Midbrain (tissue), 1 donor: Measurements from ENCODE around the gene EPN1.
"Not testable (repeated sequence)": the region's sequence is repeated elsewhere in the genome, so short reads cannot be mapped to it uniquely, and the experiment has no call there.

ENCODE experiments used
- DNase-seq: peaks from one replicate; lab custom pipeline; 2025; lab: John Stamatoyannopoulos, UW

EPN1 gene

GRCh38 chr19:55693336-55693974, 18.4 kb downstream of the EPN1 start:
- no peak for DNase-seq

- no peak for DNase-seq
These were observed 19.2 kb downstream of the EPN1 start for GRCh38 chr19:55694241-55694655.

GRCh38 chr19:55694656-55695491, 19.8 kb downstream of the EPN1 start:
- DNase-seq: no peak

GRCh38 chr19:55695511-55696290, 20.7 kb downstream of the EPN1 start:
- no peak for DNase-seq

- no peak for DNase-seq
These were observed 21.5 kb downstream of the EPN1 start for GRCh38 chr19:55696301-55697068.

GRCh38 chr19:55697069-55697440, 22.0 kb downstream of the EPN1 start:
- no peak for DNase-seq

GRCh38 chr19:55697698-55698097, 22.7 kb downstream of the EPN1 start:
- no peak for DNase-seq

- DNase-seq: no peak
These were observed 23.2 kb downstream of the EPN1 start for GRCh38 chr19:55698256-55698655.

- no peak for DNase-seq
These were observed 24.2 kb downstream of the EPN1 start for GRCh38 chr19:55699221-55699620.

GRCh38 chr19:55700813-55701212, 25.8 kb downstream of the EPN1 start:
- DNase-seq: no peak

- no peak for DNase-seq
These were observed 27.2 kb downstream of the EPN1 start for GRCh38 chr19:55702131-55702627.

- DNase-seq: peak; percentile 31
These were observed 28.8 kb downstream of the EPN1 start for GRCh38 chr19:55703790-55704215.

- no peak for DNase-seq
These were observed 29.6 kb downstream of the EPN1 start for GRCh38 chr19:55704494-55705245.

GRCh38 chr19:55705972-55706371, 30.9 kb downstream of the EPN1 start:
- no peak for DNase-seq

GRCh38 chr19:55711719-55712118, 36.7 kb downstream of the EPN1 start:
- DNase-seq: no peak

GRCh38 chr19:55712804-55713631, 38.0 kb downstream of the EPN1 start:
- DNase-seq: no peak

- no peak for DNase-seq
These were observed 41.5 kb downstream of the EPN1 start for GRCh38 chr19:55716531-55716930.

- DNase-seq: no peak
These were observed 42.2 kb downstream of the EPN1 start for GRCh38 chr19:55717251-55717650.

GRCh38 chr19:55717879-55718711, 43.1 kb downstream of the EPN1 start:
- DNase-seq: not testable (repeated sequence)
